Aorta (tissue), 5 donors: ENCODE measurements around the gene SHLD3. TPM values are rescaled to one million over a fixed set of nuclear protein-coding genes. Genes with fewer than 3 reads are reported as not detected.
"Not testable (repeated sequence)": the region's sequence is repeated elsewhere in the genome, so short reads cannot be mapped to it uniquely, and the experiment has no call there.

Experiments
- ATAC-seq: fragments of 200-7000 bp; cut with Tn5 transposase; one replicate; pipeline ENCODE4 v1.9.1; 2022; ENCODE audit warnings: moderate library complexity; ENCODE audit not compliant: low FRiP score
- DNase-seq, 2 donors: peaks; one replicate each; pipeline ENCODE4 v3.0.0-alpha.2; 2020
- H3K27ac ChIP-seq, 2 donors: one replicate each; pipeline ENCODE4 v1.5.1; 2013; ENCODE audit warnings: low read length in 2 of 2, mild to moderate bottlenecking in 2 of 2, moderate library complexity in 2 of 2, control low read depth in 1 of 2, inconsistent platforms in 1 of 2, low read depth in 1 of 2
- H3K27me3 ChIP-seq, 2 donors: one replicate each; pipeline ENCODE4 v1.6.1; 2013; ENCODE audit warnings: control low read depth in 1 of 2, low read length in 1 of 2, mild to moderate bottlenecking in 1 of 2, moderate library complexity in 1 of 2; ENCODE audit not compliant: insufficient read depth in 2 of 2, control insufficient read depth in 1 of 2
- H3K36me3 ChIP-seq, 2 donors: one replicate each; pipeline ENCODE4 v1.6.1; 2013; ENCODE audit warnings: control low read depth in 1 of 2, low read length in 1 of 2, mild to moderate bottlenecking in 1 of 2; ENCODE audit not compliant: insufficient read depth in 2 of 2, control insufficient read depth in 1 of 2
- H3K4me1 ChIP-seq, 2 donors: one replicate each; pipeline ENCODE4 v1.6.1; 2013; ENCODE audit warnings: low read length in 2 of 2, control low read depth in 1 of 2, mild to moderate bottlenecking in 1 of 2, moderate library complexity in 1 of 2; ENCODE audit not compliant: insufficient read depth in 2 of 2, control insufficient read depth in 1 of 2
- H3K4me3 ChIP-seq, 2 donors: one replicate each; pipeline ENCODE4 v1.5.1; 2013; ENCODE audit warnings: low read length in 2 of 2, control low read depth in 1 of 2, mild to moderate bottlenecking in 1 of 2
- H3K9me3 ChIP-seq: one replicate; pipeline ENCODE4 v1.6.1; 2013; ENCODE audit warnings: mild to moderate bottlenecking, low read length; ENCODE audit not compliant: control insufficient read depth
- WGBS, 2 donors: extraction: QIAGEN DNeasy Blood & Tissue Kit; methylation state at CpG; one replicate each; pipeline ENCODE4 v1.1.7; 2013; 5-methylcytosine and 5-hydroxymethylcytosine counted together
- intact Hi-C, 2 donors: fragments of 100-400 bp; cut with DNase I; formaldehyde crosslinking; loops; one replicate each; pipeline versions ENCODE4 v1.14.2 to v1.15.0; 2022
- polyA plus RNA-seq, 2 donors: library from polyadenylated mRNA; stranded (reverse); fragments of 200-250 nt; gene quantifications; one replicate each; pipeline ENCODE4 v1.2.3, GENCODE V29; 2013
- total RNA-seq, 2 donors: library from RNA; stranded (reverse); fragmentation: NEBNext Ultra II Directional; extraction: Animal tissue kit (Norgen Biotek cat#: 25700); gene quantifications; one replicate each; pipeline ENCODE4 v1.2.1, GENCODE V29; 2021
- donor health status: healthy with polysubstance abuse.
- donor health status: Bipolar disorder and iron deficiency.
- donor health status: DM: no; HTN: no; CAD: no.
- donor health status: DM: no; HTN: no; CAD: no.
- donor health status: DM: yes; HTN: yes; CAD: no.

The SHLD3 gene
- total and polyA plus RNA-seq, 4 donors = 2.1 to 2.7 (median 2.6) TPM

DNA sequence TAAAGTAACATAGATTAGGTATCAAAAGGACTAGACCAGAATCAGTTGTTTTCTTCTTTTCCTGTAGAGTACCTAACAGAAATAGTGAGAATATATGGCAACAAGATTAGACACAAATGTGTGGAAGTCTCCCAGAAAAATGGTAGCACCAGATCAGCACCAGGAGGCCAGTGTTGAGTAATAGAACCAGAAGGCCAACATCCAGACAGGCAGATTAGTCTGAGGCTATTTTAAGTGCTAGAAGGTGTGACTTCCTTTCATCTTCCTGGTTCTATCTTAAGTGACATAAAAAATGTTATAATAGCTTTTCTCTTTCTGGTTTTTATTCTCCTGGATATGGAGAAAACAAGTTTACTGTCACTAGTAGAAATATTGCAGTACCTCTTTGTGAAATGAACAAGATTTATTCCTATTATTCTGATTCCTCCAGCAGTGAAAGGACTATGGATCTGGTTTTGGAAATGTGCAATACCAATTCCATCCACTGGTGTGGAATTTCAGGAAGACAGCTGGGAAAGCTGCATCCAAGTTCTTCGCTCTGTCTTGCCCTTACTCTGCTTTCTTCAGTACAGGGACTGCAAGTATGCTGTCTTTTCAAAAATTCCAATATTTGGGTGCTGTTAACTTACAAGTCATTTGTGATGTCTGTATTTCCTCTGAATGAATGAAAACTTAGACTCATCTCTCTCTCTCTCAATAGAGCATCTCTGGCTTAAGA lies 39.1 kb downstream of the SHLD3 start:
- Histone ChIP-seq H3K27me3 (no peaks in the 10 kb centered on the region), H3K36me3 (no peaks in the 10 kb centered on the region), H3K4me3 (no peak overlapping the region), H3K4me1 (no peaks in the 10 kb centered on the region), H3K9me3 (no peaks in the 10 kb centered on the region), H3K27ac (no peak overlapping the region)
- no peak for ATAC-seq
- intact Hi-C loops = no loop called here
- no peak for DNase-seq
- 89 to 91% methylated on average over 1 of the region's 1 CpG for WGBS, 2 donors

DNA sequence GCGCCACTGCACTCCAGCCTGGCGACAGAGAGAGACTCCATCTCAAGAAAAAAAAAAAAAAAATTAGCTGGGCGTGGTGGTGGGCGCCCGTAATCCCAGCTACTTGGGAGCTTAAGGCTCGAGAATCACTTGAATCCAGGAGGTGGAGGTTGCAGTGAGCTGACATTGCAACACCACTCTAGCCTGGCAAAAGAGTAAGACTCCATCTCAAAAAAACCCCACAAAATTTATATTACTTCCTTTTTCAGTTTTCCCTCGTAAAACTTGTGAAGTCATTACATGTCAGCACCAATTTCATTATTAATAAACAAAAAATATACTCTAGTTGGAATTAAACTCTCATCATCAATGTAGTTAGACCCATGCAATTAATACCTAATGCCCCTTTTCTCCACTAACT lies 43.9 kb downstream of the SHLD3 start:
- H3K27me3 ChIP-seq = no peaks in the 10 kb centered on the region
- H3K4me1 ChIP-seq = no peaks in the 10 kb centered on the region
- peaks cover 1 to 2% of the 10 kb centered on the region in 2 donors for H3K36me3 ChIP-seq
- no peak overlapping the region for H3K27ac ChIP-seq
- ATAC-seq (no peak), DNase-seq (no peak)
- H3K9me3 ChIP-seq = no peaks in the 10 kb centered on the region
- WGBS, 2 donors = 82 to 93% methylated on average over 7 of the region's 7 CpGs
- no peak overlapping the region for H3K4me3 ChIP-seq
- intact Hi-C loops = no loop called here

DNA sequence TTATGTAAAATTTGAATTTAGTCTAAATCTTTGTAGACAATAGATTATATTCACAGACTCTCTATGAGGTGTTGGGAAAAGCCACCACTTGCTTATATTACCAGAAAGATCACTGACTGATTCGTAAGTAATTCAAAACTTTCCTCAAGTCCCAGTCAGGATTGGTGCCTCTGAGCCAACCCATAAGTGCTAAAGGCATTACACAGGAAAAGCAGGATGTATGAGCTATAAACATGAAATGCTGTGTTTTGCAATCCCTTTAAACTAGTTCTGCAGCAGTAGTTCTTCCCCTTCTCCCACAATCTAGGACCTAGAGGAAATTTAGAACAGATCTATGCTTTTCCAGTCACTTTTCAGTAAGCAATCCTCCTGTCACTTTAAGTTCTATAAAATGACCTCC lies 48.0 kb downstream of the SHLD3 start:
- H3K36me3 ChIP-seq = peaks cover 1 to 2% of the 10 kb centered on the region in 2 donors
- intact Hi-C loops = no loop called here
- ATAC-seq = no peak

DNA sequence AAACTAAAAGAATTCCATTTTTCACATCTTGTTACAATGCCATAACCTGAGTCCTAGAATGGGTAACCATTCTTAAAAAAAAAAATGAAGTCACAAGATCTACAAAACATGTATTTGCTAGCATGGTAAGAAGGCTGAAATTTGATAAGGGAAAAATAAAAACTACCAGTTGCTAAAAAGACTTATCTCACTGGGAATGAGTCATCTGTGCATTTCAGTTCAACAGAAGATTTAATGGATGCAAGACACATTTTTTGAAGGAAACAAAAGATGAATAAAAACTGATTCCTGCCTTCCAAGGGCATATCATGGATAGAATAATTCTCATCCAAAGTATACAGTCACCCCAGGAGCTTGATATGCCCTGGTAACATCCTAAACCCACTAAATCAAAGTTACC lies 49.9 kb downstream of the SHLD3 start:
- Histone ChIP-seq H3K4me3 (no peak overlapping the region), H3K27me3 (no peaks in the 10 kb centered on the region), H3K9me3 (no peaks in the 10 kb centered on the region), H3K4me1 (no peaks in the 10 kb centered on the region), H3K27ac (no peak overlapping the region), H3K36me3 (peaks cover 1 to 2% of the 10 kb centered on the region in 2 donors)
- DNase-seq = no peak
- intact Hi-C loops = no loop called here
- ATAC-seq = no peak

More for the DNA sequence above, 48.0 kb downstream of the SHLD3 start:
- no peak for DNase-seq
- Histone ChIP-seq H3K4me3 (no peak overlapping the region), H3K4me1 (no peaks in the 10 kb centered on the region), H3K9me3 (no peaks in the 10 kb centered on the region), H3K27ac (no peak overlapping the region), H3K27me3 (no peaks in the 10 kb centered on the region)
- WGBS, 2 donors = 86 to 97% methylated on average over 1 of the region's 1 CpG

DNA sequence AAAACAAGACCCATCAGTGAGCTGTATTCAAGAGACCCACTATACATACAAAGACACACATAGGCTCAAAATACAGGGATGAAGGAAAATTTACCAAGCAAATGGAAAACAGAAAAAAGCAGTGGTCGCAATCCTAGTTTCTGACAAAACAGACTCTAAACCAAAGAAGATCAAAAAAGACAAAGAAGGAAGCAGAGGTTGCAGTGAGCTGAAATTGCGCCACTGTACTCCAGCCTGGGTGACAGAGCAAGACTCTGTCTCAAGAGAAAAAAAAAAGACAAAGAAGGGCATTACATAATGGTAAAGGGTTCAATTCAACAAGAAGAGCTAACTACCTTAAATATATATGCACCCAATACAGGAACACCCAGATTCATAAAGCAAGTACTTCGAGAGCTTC lies 51.2 kb downstream of the SHLD3 start:
- DNase-seq, ATAC-seq, H3K36me3 ChIP-seq, intact Hi-C loops, H3K9me3 ChIP-seq, H3K4me1 ChIP-seq, H3K27me3 ChIP-seq, H3K4me3 ChIP-seq, H3K27ac ChIP-seq: not testable (repeated sequence)
- WGBS, 2 donors = 95 to 96% methylated on average over 3 of the region's 3 CpGs

Other genes with a start within 250 kb of the SHLD3 start
- gene ADAMTS6, start 143.1 kb upstream of the SHLD3 start, total RNA-seq = 10 to 100 TPM in 1 of 2 donors, 1 to 10 TPM in 1; 7.1 to 11.5 TPM
- 1 to 10 TPM in 1 of 2 donors, under 1 TPM in 1; 0.31 to 1.5 TPM for gene ADAMTS6, start 143.1 kb upstream of the SHLD3 start, polyA plus RNA-seq
- 1 to 10 TPM; 3.7 TPM for gene CENPK, start 61.9 kb upstream of the SHLD3 start, total RNA-seq
- gene CENPK, start 61.9 kb upstream of the SHLD3 start, polyA plus RNA-seq = 1 to 10 TPM in 1 of 2 donors, under 1 TPM in 1; 0.05 to 1.9 TPM
- 10 to 100 TPM; 31.0 to 46.9 TPM for gene PPWD1, start 61.7 kb upstream of the SHLD3 start, total RNA-seq
- 10 to 100 TPM; 21.3 to 40.3 TPM for gene PPWD1, start 61.7 kb upstream of the SHLD3 start, polyA plus RNA-seq
- 10 to 100 TPM; 17.9 to 21.9 TPM for gene TRIM23, start 694 bp upstream of the SHLD3 start, total RNA-seq
- gene TRIM23, start 694 bp upstream of the SHLD3 start, polyA plus RNA-seq = 1 to 10 TPM; 7.0 to 7.6 TPM
- gene TRAPPC13, start within 50 bp of the SHLD3 start, total RNA-seq = 10 to 100 TPM; 19.1 TPM
- gene TRAPPC13, start within 50 bp of the SHLD3 start, polyA plus RNA-seq = 10 to 100 TPM; 11.6 to 16.1 TPM
- gene SGTB, start 97.1 kb downstream of the SHLD3 start, total RNA-seq = 10 to 100 TPM; 21.9 to 23.2 TPM
- gene SGTB, start 97.1 kb downstream of the SHLD3 start, polyA plus RNA-seq = 1 to 10 TPM; 6.5 to 8.8 TPM
- 10 to 100 TPM; 14.0 to 16.5 TPM for gene NLN, start 97.2 kb downstream of the SHLD3 start, total RNA-seq
- 1 to 10 TPM; 2.5 to 7.0 TPM for gene NLN, start 97.2 kb downstream of the SHLD3 start, polyA plus RNA-seq